Measurements from ENCODE around the gene SEMA3G. TPM values are rescaled to one million over a fixed set of nuclear protein-coding genes. Genes with fewer than 3 reads are reported as not detected.

The SEMA3G gene
- total RNA-seq, 1 experiment from 2014 or later = 1.6 TPM

GRCh38 chr3:52383446-52383845 lies 61.5 kb downstream of the SEMA3G start (continued):
- TF ChIP-seq, protein P1, sequence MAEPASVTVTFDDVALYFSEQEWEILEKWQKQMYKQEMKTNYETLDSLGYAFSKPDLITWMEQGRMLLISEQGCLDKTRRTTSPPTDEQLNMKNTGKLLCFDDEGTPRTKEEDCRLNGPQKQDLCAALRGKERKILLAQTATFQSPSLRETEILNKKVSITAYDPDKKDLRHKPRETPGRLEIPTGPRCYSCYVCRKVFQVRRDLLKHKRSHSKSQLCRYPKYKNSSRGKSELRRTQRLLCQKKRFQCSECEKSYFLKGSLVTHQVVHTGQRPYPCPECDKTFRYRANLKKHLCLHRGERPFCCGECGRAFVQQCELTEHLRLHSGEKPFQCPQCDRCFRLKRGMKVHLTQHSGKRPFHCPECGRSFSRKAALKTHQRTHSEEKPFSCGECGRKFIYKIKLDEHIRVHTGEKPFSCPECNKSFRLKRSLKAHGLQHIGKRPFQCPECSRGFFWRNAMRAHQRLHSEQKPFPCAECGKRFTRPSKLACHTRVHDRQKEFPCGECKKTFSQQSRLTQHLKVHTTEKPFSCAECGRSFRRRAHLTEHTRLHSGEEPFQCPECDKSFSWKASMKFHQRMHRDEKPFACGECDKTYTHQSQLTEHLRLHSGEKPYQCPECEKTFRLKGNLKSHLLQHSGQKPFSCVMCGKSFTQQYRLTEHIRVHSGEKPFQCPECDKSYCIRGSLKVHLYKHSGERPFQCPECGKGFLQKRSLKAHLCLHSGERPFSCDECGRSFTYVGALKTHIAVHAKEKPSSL (CRISPR knock-in tag; conservative IDR thresholded peaks at IDR 0.05) = no peak
- no peak for TF ChIP-seq ARID4B (CRISPR knock-in tag; IDR thresholded peaks at IDR 0.05; ENCODE audit: borderline replicate concordance)
- no peak for TF ChIP-seq ELF4 (CRISPR knock-in tag; IDR thresholded peaks at IDR 0.05; ENCODE audit: low read depth)
- TF ChIP-seq, protein P2, sequence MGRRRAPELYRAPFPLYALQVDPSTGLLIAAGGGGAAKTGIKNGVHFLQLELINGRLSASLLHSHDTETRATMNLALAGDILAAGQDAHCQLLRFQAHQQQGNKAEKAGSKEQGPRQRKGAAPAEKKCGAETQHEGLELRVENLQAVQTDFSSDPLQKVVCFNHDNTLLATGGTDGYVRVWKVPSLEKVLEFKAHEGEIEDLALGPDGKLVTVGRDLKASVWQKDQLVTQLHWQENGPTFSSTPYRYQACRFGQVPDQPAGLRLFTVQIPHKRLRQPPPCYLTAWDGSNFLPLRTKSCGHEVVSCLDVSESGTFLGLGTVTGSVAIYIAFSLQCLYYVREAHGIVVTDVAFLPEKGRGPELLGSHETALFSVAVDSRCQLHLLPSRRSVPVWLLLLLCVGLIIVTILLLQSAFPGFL (CRISPR knock-in tag; IDR thresholded peaks at IDR 0.05; ENCODE audit: borderline replicate concordance) = no peak
- TF ChIP-seq ATF1 (CRISPR knock-in tag; IDR thresholded peaks at IDR 0.05) = no peak
- no peak for TF ChIP-seq AR (CRISPR knock-in tag; IDR thresholded peaks at IDR 0.05)
- no peak for TF ChIP-seq PRDM15 (CRISPR knock-in tag; IDR thresholded peaks at IDR 0.05)
- TF ChIP-seq FOXJ3 (CRISPR knock-in tag; IDR thresholded peaks at IDR 0.05; ENCODE audit: borderline replicate concordance) = no peak
- no peak for TF ChIP-seq E2F5 (CRISPR knock-in tag; IDR thresholded peaks at IDR 0.05)

Other genes starting within 250 kb of the SEMA3G start
- 39.1 to 43.0 TPM (median 39.4 TPM) in 3 replicates for gene ALAS1, start 246.9 kb downstream of the SEMA3G start, total RNA-seq (2021)
- not detected in 3 replicates for gene TLR9, start 219.5 kb downstream of the SEMA3G start, total RNA-seq (2021)
- 60.8 to 71.1 TPM (median 66.3 TPM) in 3 replicates for gene TWF2, start 205.9 kb downstream of the SEMA3G start, total RNA-seq (2021)
- 5.1 to 7.0 TPM (median 6.0 TPM) in 3 replicates for gene PPM1M, start 199.3 kb downstream of the SEMA3G start, total RNA-seq (2021)
- 64.6 to 69.7 TPM (median 64.9 TPM) in 3 replicates for gene WDR82, start 166.5 kb downstream of the SEMA3G start, total RNA-seq (2021)
- 5.8 to 8.7 TPM (median 6.2 TPM) in 3 replicates for gene GLYCTK, start 157.3 kb downstream of the SEMA3G start, total RNA-seq (2021)
- 1.5 to 3.7 TPM (median 2.8 TPM) in 3 replicates for gene DNAH1, start 128.8 kb downstream of the SEMA3G start, total RNA-seq (2021)
- 75.7 to 94.0 TPM (median 81.7 TPM) in 3 replicates for gene BAP1, start 35.1 kb downstream of the SEMA3G start, total RNA-seq (2021)
- 15.4 to 21.1 TPM (median 15.7 TPM) in 3 replicates for gene PHF7, start 34.4 kb downstream of the SEMA3G start, total RNA-seq (2021)
- 4.3 to 5.7 TPM (median 5.6 TPM) in 3 replicates for gene TNNC1, start 8.9 kb upstream of the SEMA3G start, total RNA-seq (2021)
- 83.7 to 86.3 TPM (median 85.0 TPM) in 3 replicates for gene NISCH, start 10.5 kb upstream of the SEMA3G start, total RNA-seq (2021)
- 1.9 to 2.6 TPM (median 2.1 TPM) in 3 replicates for gene STAB1, start 50.2 kb upstream of the SEMA3G start, total RNA-seq (2021)
- 377 to 430 TPM (median 417 TPM) in 3 replicates for gene NT5DC2, start 88.8 kb upstream of the SEMA3G start, total RNA-seq (2021)
- gene UQCC5, start 91.5 kb upstream of the SEMA3G start, total RNA-seq (2021) = 30.0 to 37.8 TPM (median 36.4 TPM) in 3 replicates
- gene PBRM1, start 240.8 kb upstream of the SEMA3G start, total RNA-seq (2021) = 44.3 to 48.8 TPM (median 48.8 TPM) in 3 replicates
- 131 to 180 TPM (median 133 TPM) in 3 replicates for gene GNL3, start 240.9 kb upstream of the SEMA3G start, total RNA-seq (2021)